HFFc6 (cell line): ENCODE results near the gene HECTD4. TPM values are rescaled to one million over a fixed set of nuclear protein-coding genes. Genes with fewer than 3 reads are reported as not detected.

Experiments used
- DNase-seq: peaks from one replicate; pipeline ENCODE4 v3.0.0-alpha.2; 2018
- H3K27ac Mint-ChIP-seq: 2 replicates; pipeline ENCODE4 v1.8.0; 2020; ENCODE audit warnings: mild to moderate bottlenecking, mixed read lengths
- H3K27me3 Mint-ChIP-seq: 2 replicates; pipeline ENCODE4 v1.8.0; 2021; ENCODE audit warnings: mild to moderate bottlenecking, moderate library complexity, mixed read lengths; ENCODE audit not compliant: insufficient read depth
- H3K36me3 Mint-ChIP-seq: 2 replicates; pipeline ENCODE4 v1.8.0; 2021; ENCODE audit warnings: low read depth, mixed read lengths
- H3K4me1 Mint-ChIP-seq: 2 replicates; pipeline ENCODE4 v1.8.0; 2020; ENCODE audit warnings: low read depth, mixed read lengths
- H3K4me3 Mint-ChIP-seq: 2 replicates; pipeline ENCODE4 v1.8.0; 2020; ENCODE audit warnings: mild to moderate bottlenecking, moderate library complexity, mixed read lengths
- H3K9me3 Mint-ChIP-seq: 2 replicates; pipeline ENCODE4 v1.8.0; 2020; ENCODE audit warnings: mild to moderate bottlenecking, mixed read lengths
- total RNA-seq, 6 experiments: library from RNA; stranded (reverse); fragmentation: NEBNext Ultra II Directional; extraction: Animal tissue kit (Norgen Biotek cat#: 25700); gene quantifications; 2 replicates in 1 of 6; 3 replicates in 5 of 6; pipeline ENCODE4 v1.2.3, GENCODE V29; 2021
- TF ChIP-seq, protein P1 (sequence below): fragments of 200-600 bp; sonication (generic); IDR thresholded peaks from 2 replicates; pipeline ENCODE4 v1.5.0; 2021; ENCODE audit warnings: antibody characterized with exemption, mild to moderate bottlenecking

The HECTD4 gene
- total RNA-seq, 6 experiments from 2014 or later, result 15.7 to 22.5 (median 18.5) TPM

DNA sequence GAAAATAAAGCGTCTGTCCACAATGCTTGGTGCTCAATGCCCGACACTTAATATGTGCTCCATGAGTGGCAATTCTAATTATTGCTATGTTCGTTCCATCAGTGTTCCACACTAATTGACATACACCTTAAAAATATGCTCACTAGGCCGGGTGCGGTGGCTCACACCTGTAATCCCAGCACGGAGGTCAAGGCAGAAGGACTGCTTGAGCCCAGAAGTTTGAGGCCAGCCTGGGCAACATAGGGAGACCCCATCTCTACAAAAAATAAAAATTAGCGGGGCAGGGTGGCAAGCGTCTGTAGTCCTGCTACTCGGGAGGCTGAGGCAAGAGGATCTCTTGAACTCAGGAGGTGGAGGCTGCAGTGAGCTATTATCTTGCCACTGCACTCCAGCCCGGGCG, 635 bp upstream of the HECTD4 start:
- TF ChIP-seq, protein P1, sequence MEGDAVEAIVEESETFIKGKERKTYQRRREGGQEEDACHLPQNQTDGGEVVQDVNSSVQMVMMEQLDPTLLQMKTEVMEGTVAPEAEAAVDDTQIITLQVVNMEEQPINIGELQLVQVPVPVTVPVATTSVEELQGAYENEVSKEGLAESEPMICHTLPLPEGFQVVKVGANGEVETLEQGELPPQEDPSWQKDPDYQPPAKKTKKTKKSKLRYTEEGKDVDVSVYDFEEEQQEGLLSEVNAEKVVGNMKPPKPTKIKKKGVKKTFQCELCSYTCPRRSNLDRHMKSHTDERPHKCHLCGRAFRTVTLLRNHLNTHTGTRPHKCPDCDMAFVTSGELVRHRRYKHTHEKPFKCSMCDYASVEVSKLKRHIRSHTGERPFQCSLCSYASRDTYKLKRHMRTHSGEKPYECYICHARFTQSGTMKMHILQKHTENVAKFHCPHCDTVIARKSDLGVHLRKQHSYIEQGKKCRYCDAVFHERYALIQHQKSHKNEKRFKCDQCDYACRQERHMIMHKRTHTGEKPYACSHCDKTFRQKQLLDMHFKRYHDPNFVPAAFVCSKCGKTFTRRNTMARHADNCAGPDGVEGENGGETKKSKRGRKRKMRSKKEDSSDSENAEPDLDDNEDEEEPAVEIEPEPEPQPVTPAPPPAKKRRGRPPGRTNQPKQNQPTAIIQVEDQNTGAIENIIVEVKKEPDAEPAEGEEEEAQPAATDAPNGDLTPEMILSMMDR, result no peak

DNA sequence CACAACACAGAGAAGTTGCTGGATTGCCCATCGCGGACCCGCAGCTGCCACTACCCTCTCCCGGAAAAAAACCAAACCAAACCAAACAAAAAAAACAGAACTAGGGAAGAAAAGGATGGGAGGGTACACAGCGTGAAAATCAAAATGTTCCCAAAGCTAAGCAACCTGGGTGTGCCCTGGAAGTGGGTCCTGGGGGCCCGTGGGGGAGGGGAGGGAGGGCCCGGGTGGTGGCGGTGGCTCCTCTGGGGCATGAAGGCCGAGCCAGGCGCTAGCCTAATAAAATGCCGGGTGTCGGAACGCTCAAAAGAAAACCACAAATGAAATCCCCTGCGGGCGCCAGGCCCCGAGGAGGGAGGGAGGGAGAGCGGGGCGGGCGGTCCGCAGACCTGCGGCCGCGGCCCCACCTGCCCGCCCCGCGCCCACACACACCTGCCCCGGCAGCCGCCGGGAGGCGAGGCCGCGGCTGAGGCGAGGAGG, 787 bp downstream of the HECTD4 start:
- no peaks in the 10 kb centered on the region for H3K9me3 Mint-ChIP-seq
- peaks cover 28% of the 10 kb centered on the region for H3K4me1 Mint-ChIP-seq
- TF ChIP-seq, protein P1, result no peak
- peak overlapping the region; percentile 96 for H3K4me3 Mint-ChIP-seq
- H3K27me3 Mint-ChIP-seq, result peaks cover 2% of the 10 kb centered on the region
- peak overlapping the region; percentile 90 for H3K27ac Mint-ChIP-seq
- peaks cover 14% of the 10 kb centered on the region for H3K36me3 Mint-ChIP-seq
- no peak for DNase-seq

More for the DNA sequence above, 635 bp upstream of the HECTD4 start:
- Mint-ChIP-seq H3K4me1 (peaks cover 41% of the 10 kb centered on the region), H3K36me3 (peaks cover 14% of the 10 kb centered on the region), H3K9me3 (no peaks in the 10 kb centered on the region), H3K4me3 (peak overlapping the region; percentile 96), H3K27ac (peak overlapping the region; percentile 63), H3K27me3 (peaks cover 2% of the 10 kb centered on the region)
- no peak for DNase-seq

DNA sequence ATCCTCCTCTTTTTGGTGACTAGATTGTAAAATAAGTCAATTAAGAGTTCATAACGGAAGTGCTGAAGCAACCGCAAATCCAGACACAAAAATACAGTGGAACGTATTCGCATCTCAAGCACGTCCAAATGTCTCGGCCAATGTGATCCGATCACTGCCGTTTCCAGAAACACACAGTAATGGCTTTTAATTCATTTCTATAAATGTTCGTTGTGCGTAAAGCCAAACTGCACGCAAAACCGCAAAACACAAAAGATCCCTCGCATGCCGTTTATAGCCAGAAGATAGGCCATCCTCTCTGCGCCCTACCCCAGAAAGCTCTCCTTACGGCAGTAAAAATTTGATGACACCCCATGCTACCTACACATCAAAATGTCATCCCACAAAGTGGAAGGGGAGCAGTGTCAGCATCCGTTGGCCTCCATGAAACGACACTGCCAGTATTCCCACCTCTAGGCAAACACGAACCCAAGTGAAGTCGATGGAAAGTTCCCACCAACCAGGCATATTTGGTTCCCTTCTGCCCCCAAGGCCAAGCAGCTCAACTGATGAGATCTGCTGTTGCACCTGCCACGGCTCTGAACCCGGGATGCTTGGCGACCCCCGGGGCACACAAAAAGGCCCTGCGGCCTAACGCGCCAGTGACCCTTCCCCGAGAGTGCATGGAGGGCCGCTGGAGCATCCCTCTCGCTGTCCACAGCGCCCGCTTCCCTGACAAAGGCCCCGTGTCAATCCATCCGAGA, 1.4 kb downstream of the HECTD4 start:
- peaks cover 23% of the 10 kb centered on the region for H3K4me1 Mint-ChIP-seq
- peaks cover 14% of the 10 kb centered on the region for H3K36me3 Mint-ChIP-seq
- no peaks in the 10 kb centered on the region for H3K9me3 Mint-ChIP-seq
- peak overlapping the region; percentile 90 for H3K27ac Mint-ChIP-seq
- H3K4me3 Mint-ChIP-seq, result peak overlapping the region; percentile 96
- TF ChIP-seq, protein P1, result no peak
- H3K27me3 Mint-ChIP-seq, result peaks cover 2% of the 10 kb centered on the region; the same call in 1 of the 2 replicates
- no peak for DNase-seq

DNA sequence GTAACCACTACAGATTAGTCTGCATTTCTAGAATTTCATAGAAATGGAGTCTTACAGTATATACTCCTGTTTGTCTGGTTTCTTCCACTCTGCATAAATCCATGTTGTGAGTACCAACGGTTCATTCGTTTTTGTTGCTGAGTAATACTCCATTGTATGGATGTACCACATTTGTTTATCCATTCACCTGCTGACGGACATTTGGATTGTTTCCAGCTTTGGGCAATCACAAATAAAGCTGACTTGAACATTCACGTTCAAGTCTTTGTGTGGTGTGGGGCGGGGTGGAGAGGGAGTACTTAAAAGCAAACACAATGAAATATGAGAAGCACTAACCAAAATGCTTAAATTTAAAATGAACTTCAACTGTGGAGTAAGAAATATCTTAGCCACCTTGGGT, 7.1 kb downstream of the HECTD4 start:
- no peaks in the 10 kb centered on the region for H3K9me3 Mint-ChIP-seq
- H3K4me3 Mint-ChIP-seq, result no peak overlapping the region
- H3K27ac Mint-ChIP-seq, result no peak overlapping the region
- DNase-seq, result no peak
- H3K36me3 Mint-ChIP-seq, result 0 out of 2 replicates have a peak, but pooled peaks cover under 1% of the 10 kb centered on the region
- H3K4me1 Mint-ChIP-seq, result peaks cover 36% of the 10 kb centered on the region
- H3K27me3 Mint-ChIP-seq, result no peaks in the 10 kb centered on the region
- TF ChIP-seq, protein P1, result no peak

DNA sequence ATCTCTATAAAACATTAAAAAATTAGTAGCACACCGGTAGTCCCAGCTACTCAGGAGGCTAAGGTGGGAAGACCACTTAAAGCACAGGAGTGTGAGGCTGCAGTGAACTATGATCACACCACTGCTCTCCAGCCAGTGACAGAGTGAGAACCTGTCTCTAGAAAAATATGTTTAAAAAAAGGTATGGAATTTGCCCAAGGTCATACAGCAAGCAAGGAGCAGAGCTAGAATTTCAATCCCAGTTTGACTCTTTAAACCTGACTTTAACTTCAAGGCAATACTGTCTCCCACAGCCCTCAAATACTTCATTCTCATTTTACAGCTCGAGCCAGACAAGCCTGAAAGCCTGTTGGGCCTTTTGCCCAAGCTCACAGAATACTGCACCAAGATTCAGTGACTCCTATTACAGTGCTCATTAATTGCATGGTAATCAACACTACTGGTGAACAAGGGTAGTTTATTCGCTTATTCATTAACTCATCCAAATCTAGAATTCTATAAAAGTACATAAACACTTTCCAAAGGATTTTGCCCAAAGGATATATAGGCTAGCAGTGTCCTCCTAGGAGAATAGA, 8.0 kb downstream of the HECTD4 start:
- Mint-ChIP-seq H3K27me3 (no peaks in the 10 kb centered on the region), H3K36me3 (no peaks in the 10 kb centered on the region), H3K9me3 (no peaks in the 10 kb centered on the region), H3K27ac (no peak overlapping the region), H3K4me1 (peaks cover 35% of the 10 kb centered on the region), H3K4me3 (no peak overlapping the region)
- TF ChIP-seq, protein P1, result no peak
- DNase-seq, result no peak
